Lower leg skin (tissue), 4 donors: ENCODE data around the gene PDXK. TPM values are rescaled to one million over a fixed set of nuclear protein-coding genes. Genes with fewer than 3 reads are reported as not detected.

Source experiments
- DNase-seq, 2 donors: peaks; one replicate each; pipeline ENCODE4 v3.0.0-alpha.2; 2019; ENCODE audit warnings: low spot score in 2 of 2
- H3K4me3 ChIP-seq: fragments of 200-600 bp; sonication (generic); 2 replicates; pipeline ENCODE4 v1.5.1; 2017; ENCODE audit warnings: mild to moderate bottlenecking, low read depth; ENCODE audit not compliant: poor library complexity, severe bottlenecking
- POLR2A ChIP-seq, 2 donors: fragments of 450-650 bp; IDR thresholded peaks; one replicate each; pipeline ENCODE4 v1.6.1; 2016 to 2017; ENCODE audit warnings: antibody characterized with exemption in 2 of 2, mild to moderate bottlenecking in 1 of 2, moderate library complexity in 1 of 2
- WGBS, 2 donors: methylation state at CpG; one replicate each; pipeline ENCODE4 v1.1.5; 2018; 5-methylcytosine and 5-hydroxymethylcytosine counted together
- intact Hi-C: fragments of 100-400 bp; cut with DNase I; formaldehyde crosslinking; loops from one replicate; pipeline ENCODE4 v1.15.0; 2023; ENCODE audit warnings: low total_unique reads
- total RNA-seq, 4 donors: library from RNA; depleted of rRNA; stranded (reverse); fragments of >200 nt; gene quantifications; one replicate each; pipeline ENCODE4 v1.1.0, GENCODE V29; 2016
- TF ChIP-seq, protein P1 (sequence below), 3 donors: fragments of 450-650 bp; IDR thresholded peaks; one replicate each; pipeline ENCODE4 v1.5.1; 2016; ENCODE audit warnings: antibody characterized with exemption in 3 of 3, mild to moderate bottlenecking in 3 of 3, moderate library complexity in 2 of 3

Gene PDXK
- total RNA-seq, 4 donors from 2014 or later, result 19.5 to 55.6 (median 42.1) TPM

DNA sequence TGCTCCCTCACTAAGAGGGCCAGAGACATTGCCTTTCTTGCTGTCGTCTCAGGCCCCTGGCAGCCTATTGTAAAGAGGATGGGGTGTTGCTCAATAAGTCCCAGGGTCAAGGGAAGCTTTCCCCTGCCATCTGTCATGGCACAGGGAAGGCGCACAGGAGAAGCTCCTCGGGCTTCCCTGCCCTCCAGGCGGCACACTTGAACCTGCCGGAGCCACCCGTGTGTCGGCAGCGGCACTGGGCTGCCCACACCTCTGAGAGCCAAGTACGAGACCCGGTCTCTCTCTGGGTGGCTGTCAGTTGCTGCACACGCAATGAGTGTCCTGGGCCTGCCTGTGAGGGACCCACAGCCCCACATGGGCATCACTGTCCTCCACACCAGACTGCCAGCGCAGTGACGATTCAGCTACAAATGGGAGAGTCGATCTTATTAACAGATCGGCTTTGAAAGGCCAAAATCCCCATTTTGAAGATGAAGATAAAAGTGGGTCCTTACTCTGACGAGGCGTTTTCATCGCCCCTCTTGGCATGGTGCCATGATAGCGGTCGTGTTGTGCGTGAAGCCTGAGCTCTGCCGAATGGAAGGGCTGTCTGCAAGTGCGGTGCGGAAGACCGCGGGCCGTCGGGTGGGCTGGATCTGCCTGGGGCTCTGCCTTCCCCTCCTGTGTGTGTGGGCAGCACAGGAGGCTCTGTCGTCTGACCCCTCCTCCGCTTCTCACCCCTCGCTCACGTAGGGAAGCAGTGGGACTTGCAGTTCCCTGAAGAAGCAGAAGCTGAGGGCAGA, 29.2 kb upstream of the PDXK start:
- DNase-seq, result no peak
- no peak overlapping the region for H3K4me3 ChIP-seq
- no peak for TF ChIP-seq POLR2A (IDR thresholded peaks at IDR 0.05)
- TF ChIP-seq, protein P1, sequence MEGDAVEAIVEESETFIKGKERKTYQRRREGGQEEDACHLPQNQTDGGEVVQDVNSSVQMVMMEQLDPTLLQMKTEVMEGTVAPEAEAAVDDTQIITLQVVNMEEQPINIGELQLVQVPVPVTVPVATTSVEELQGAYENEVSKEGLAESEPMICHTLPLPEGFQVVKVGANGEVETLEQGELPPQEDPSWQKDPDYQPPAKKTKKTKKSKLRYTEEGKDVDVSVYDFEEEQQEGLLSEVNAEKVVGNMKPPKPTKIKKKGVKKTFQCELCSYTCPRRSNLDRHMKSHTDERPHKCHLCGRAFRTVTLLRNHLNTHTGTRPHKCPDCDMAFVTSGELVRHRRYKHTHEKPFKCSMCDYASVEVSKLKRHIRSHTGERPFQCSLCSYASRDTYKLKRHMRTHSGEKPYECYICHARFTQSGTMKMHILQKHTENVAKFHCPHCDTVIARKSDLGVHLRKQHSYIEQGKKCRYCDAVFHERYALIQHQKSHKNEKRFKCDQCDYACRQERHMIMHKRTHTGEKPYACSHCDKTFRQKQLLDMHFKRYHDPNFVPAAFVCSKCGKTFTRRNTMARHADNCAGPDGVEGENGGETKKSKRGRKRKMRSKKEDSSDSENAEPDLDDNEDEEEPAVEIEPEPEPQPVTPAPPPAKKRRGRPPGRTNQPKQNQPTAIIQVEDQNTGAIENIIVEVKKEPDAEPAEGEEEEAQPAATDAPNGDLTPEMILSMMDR (IDR thresholded peaks at IDR 0.05), result no peak
- WGBS, 2 donors, result 89 to 92% methylated on average over 31 to 32 of the region's 32 CpGs
- intact Hi-C loops, result no loop called here

DNA sequence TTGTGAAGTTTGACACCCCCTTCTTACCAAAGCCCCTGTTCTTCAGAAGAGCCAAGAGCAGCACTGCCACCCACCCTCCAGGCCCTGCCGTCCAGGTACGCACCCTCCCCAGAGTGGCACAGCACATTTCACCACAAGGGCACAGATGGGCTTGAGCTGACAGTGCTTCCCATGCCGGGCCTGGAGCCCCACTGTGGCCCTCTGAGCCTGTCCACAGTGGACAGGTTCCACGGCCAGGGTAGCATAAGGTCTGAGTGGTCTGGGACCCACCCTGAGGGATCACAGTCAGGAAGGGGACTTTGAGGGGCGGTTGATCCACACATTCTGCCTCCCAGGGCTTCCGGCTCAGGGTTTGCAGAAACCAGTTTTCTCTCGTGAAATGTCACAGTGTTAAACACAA, 28.6 kb upstream of the PDXK start:
- H3K4me3 ChIP-seq, result no peak overlapping the region
- intact Hi-C loops, result no loop called here
- TF ChIP-seq, protein P1 (IDR thresholded peaks at IDR 0.05), result no peak
- no peak for DNase-seq
- WGBS, 2 donors, result 94 to 97% methylated on average over 7 of the region's 7 CpGs

DNA sequence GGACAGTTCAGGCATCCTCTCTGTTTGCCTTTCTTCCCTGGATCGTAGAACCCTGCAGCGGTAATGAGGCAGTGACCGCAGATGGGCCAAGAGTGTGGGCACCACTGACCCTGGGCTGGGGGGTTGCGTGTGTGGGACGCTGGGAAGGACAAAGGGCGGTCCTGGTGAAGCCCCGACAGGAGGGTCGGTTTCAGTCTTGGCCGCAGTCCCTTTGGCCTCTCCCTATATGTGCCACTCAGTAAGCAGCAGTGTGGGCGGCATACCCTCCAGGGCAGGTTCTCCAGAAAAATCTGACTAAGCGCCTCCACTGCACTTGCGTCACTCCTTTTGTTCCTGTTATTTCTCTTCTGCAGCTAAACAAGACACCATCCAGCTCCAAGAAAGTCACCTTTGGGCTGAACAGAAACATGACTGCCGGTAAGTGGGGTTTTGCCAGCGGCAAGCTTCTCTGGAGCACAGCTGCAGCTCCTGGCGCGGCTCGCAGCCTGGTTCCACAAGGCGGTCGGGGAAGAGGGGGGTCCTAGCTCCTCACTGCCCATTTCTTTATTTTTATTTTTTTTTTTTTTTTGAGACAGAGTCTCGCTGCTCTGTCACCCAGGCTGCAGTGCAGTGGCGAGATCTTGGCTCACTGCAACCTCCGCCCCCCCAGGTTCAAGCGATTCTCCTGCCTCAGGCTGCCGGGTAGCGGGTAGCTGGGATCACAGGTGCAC, 27.7 kb upstream of the PDXK start:
- H3K4me3 ChIP-seq, result no peak overlapping the region
- WGBS, 2 donors, result 94 to 95% methylated on average over 25 of the region's 25 CpGs
- no peak for DNase-seq

DNA sequence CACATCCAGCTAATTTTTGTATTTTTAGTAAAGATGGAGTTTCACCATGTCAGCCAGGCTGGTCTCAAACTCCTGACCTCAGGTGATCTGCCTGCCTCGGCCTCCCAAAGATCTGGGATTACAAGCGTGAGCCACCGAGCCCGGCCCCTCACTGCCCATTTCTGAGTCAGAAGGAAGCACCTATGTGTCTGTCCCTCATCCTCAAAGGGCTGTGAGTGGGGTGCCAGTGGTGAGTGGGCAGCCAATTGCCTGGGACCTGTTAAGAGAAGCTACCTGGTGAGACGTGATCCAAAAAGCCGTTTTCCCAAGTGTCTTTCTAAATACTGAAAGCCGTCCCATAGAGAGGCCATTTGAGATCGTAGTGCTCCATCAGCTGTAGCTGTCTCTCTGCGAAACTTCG, 27.1 kb upstream of the PDXK start:
- intact Hi-C loops, result no loop called here
- no peak overlapping the region for H3K4me3 ChIP-seq
- WGBS, 2 donors, result 91 to 97% methylated on average over 10 of the region's 10 CpGs
- no peak for DNase-seq
- TF ChIP-seq POLR2A (IDR thresholded peaks at IDR 0.05), result no peak
- TF ChIP-seq, protein P1 (IDR thresholded peaks at IDR 0.05), result no peak

More for the DNA sequence above, 27.7 kb upstream of the PDXK start:
- intact Hi-C loops, result no loop called here
- TF ChIP-seq, protein P1 (IDR thresholded peaks at IDR 0.05), result no peak
- no peak for TF ChIP-seq POLR2A (IDR thresholded peaks at IDR 0.05)

DNA sequence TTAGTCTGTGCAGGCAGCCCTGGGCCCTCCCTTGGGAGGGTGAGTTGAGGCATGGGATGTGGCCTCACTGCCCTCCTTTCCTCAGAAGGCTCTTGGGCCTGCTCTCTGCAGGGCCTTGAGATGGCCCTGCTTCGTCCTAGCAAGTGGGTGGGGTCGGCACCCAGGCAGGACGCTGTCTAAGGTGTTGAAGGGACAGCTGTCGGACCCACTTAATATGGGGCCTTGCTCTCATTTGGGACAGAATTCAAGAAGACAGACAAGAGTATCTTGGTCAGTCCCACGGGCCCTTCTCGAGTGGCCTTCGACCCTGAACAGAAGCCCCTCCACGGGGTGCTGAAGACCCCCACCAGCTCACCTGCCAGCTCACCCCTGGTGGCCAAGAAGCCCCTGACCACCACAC, 26.0 kb upstream of the PDXK start:
- no peak for TF ChIP-seq POLR2A (IDR thresholded peaks at IDR 0.05)
- TF ChIP-seq, protein P1 (IDR thresholded peaks at IDR 0.05), result no peak
- intact Hi-C loops, result no loop called here
- WGBS, 2 donors, result 95% methylated on average over 7 to 8 of the region's 8 CpGs

More for the DNA sequence above, 26.0 kb upstream of the PDXK start:
- no peak for DNase-seq
- no peak overlapping the region for H3K4me3 ChIP-seq
